ENCODE results near the gene P2RY14. TPM values are rescaled to one million over a fixed set of nuclear protein-coding genes. Genes with fewer than 3 reads are reported as not detected.

P2RY14 gene
- total and polyA plus RNA-seq, 2 of the 13 experiments (the other 11 are each of a cell fraction or from before 2014, with no cell fraction given): not detected

DNA sequence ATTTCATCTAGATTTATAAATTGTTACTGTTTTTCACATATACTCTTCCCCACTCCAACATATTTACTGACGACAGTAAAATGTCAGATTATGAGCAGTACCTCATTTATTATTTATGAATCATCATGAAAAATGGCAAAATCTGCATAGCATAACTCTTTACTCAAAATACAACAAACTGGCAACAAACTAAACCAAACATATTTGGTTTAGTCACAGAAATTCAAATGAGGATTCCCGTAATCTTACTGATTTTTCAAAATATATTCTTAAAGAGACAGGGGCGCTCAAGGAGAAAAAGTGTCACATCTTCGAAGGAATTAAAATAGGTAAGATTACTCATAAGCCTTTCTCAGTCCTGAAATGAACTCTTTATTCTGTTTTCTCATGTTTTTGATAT, 41.3 kb upstream of the P2RY14 start (continued):
- TF ChIP-seq, protein P1, sequence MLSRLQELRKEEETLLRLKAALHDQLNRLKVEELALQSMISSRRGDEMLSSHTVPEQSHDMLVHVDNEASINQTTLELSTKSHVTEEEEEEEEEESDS (CRISPR knock-in tag; IDR thresholded peaks at IDR 0.05; ENCODE audit: borderline replicate concordance): no peak
- no peak for TF ChIP-seq ZFP1 (CRISPR knock-in tag; IDR thresholded peaks at IDR 0.05)
- no peak for TF ChIP-seq ZNF12 (CRISPR knock-in tag; IDR thresholded peaks at IDR 0.05)
- no peak for TF ChIP-seq ZNF841 (CRISPR knock-in tag; IDR thresholded peaks at IDR 0.05; ENCODE audit: borderline replicate concordance)
- TF ChIP-seq FOXC1 (CRISPR knock-in tag; IDR thresholded peaks at IDR 0.05; ENCODE audit: borderline replicate concordance): no peak
- no peak for TF ChIP-seq NCOR1 (IDR thresholded peaks at IDR 0.05; ENCODE audit: borderline replicate concordance, low read length)
- TF ChIP-seq, protein P2, sequence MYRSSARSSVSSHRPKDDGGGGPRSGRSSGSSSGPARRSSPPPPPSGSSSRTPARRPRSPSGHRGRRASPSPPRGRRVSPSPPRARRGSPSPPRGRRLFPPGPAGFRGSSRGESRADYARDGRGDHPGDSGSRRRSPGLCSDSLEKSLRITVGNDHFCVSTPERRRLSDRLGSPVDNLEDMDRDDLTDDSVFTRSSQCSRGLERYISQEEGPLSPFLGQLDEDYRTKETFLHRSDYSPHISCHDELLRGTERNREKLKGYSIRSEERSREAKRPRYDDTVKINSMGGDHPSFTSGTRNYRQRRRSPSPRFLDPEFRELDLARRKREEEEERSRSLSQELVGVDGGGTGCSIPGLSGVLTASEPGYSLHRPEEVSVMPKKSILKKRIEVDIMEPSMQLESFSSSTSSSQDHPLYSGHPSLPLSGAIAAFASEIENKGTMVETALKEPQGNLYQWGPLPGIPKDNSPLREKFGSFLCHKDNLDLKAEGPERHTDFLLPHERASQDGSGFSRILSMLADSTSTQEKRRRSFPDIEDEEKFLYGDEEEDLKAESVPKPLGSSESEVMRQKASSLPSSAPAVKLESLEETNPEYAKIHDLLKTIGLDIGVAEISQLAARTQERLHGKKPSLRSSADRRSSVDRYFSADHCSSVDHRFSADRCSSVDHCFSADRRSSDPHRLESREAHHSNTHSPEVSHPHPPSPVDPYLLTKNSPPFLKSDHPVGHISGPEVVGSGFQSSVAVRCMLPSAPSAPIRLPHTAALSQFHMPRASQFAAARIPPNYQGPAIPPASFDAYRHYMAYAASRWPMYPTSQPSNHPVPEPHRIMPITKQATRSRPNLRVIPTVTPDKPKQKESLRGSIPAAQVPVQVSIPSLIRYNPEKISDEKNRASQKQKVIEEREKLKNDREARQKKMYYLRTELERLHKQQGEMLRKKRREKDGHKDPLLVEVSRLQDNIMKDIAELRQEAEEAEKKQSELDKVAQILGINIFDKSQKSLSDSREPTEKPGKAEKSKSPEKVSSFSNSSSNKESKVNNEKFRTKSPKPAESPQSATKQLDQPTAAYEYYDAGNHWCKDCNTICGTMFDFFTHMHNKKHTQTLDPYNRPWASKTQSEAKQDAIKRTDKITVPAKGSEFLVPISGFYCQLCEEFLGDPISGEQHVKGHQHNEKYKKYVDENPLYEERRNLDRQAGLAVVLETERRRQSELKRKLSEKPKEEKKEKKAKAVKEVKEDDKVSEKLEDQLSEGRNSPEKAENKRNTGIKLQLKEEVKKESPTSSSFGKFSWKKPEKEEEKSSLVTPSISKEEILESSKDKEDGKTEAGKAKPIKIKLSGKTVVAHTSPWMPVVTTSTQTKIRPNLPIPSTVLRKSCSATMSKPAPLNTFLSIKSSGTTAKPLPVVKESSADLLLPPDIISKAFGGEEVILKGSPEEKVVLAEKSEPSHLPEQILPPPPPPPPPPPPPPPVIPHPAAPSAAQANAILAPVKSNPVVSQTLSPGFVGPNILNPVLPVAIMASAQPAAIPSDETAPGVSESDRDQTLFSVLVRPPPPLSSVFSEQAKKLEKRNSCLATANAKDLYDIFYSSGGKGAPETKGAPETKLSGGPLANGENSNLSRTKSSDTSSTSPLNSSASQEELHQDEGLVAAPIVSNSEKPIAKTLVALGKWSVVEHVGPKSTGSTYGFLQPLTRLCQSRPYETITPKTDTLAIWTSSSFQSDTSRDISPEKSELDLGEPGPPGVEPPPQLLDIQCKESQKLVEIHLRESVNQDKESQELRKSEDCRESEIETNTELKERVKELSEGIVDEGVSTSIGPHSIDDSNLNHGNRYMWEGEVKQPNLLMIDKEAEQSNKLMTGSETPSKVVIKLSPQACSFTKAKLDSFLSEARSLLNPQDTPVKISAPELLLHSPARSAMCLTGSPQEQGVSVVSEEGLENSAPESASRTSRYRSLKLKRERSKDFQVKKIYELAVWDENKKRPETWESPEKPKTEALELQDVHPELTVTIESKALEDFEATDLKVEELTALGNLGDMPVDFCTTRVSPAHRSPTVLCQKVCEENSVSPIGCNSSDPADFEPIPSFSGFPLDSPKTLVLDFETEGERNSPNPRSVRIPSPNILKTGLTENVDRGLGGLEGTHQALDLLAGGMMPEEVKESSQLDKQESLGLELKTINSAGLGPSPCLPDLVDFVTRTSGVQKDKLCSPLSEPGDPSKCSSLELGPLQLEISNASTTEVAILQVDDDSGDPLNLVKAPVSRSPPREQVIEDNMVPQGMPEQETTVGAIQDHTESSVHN (CRISPR knock-in tag; IDR thresholded peaks at IDR 0.05): no peak
- TF ChIP-seq ZFP36L2 (CRISPR knock-in tag; IDR thresholded peaks at IDR 0.05): no peak
- TF ChIP-seq, protein P3, sequence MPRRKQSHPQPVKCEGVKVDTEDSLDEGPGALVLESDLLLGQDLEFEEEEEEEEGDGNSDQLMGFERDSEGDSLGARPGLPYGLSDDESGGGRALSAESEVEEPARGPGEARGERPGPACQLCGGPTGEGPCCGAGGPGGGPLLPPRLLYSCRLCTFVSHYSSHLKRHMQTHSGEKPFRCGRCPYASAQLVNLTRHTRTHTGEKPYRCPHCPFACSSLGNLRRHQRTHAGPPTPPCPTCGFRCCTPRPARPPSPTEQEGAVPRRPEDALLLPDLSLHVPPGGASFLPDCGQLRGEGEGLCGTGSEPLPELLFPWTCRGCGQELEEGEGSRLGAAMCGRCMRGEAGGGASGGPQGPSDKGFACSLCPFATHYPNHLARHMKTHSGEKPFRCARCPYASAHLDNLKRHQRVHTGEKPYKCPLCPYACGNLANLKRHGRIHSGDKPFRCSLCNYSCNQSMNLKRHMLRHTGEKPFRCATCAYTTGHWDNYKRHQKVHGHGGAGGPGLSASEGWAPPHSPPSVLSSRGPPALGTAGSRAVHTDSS (CRISPR knock-in tag; conservative IDR thresholded peaks at IDR 0.05): no peak
- TF ChIP-seq ZNF329 (CRISPR knock-in tag; IDR thresholded peaks at IDR 0.05; ENCODE audit: low read depth): no peak
- TF ChIP-seq TCF7L2 (IDR thresholded peaks at IDR 0.05; ENCODE audit: low read depth, low read length): no peak
- TF ChIP-seq ZNF629 (CRISPR knock-in tag; conservative IDR thresholded peaks at IDR 0.05): no peak
- no peak for TF ChIP-seq MBNL3 (CRISPR knock-in tag; conservative IDR thresholded peaks at IDR 0.05)
- TF ChIP-seq BRCA1 (CRISPR knock-in tag; IDR thresholded peaks at IDR 0.05): no peak

Measured in HepG2 (cell line).